Lower leg skin (tissue), 4 donors: ENCODE measurements around the gene COPZ1. TPM values are rescaled to one million over a fixed set of nuclear protein-coding genes. Genes with fewer than 3 reads are reported as not detected.

ENCODE experiments used
- DNase-seq, 2 donors: peaks; one replicate each; pipeline ENCODE4 v3.0.0-alpha.2; 2019; ENCODE audit warnings: low spot score in 2 of 2
- H3K4me3 ChIP-seq: fragments of 200-600 bp; sonication (generic); 2 replicates; pipeline ENCODE4 v1.5.1; 2017; ENCODE audit warnings: mild to moderate bottlenecking, low read depth; ENCODE audit not compliant: poor library complexity, severe bottlenecking
- CTCF ChIP-seq, 3 donors: fragments of 450-650 bp; IDR thresholded peaks; one replicate each; pipeline ENCODE4 v1.5.1; 2016; ENCODE audit warnings: antibody characterized with exemption in 3 of 3, mild to moderate bottlenecking in 3 of 3, moderate library complexity in 2 of 3
- POLR2A ChIP-seq, 2 donors: fragments of 450-650 bp; IDR thresholded peaks; one replicate each; pipeline ENCODE4 v1.6.1; 2016 to 2017; ENCODE audit warnings: antibody characterized with exemption in 2 of 2, mild to moderate bottlenecking in 1 of 2, moderate library complexity in 1 of 2
- whole genome bisulfite sequencing, 2 donors: methylation state at CpG; one replicate each; pipeline ENCODE4 v1.1.5; 2018; 5-methylcytosine and 5-hydroxymethylcytosine counted together
- intact Hi-C: fragments of 100-400 bp; cut with DNase I; formaldehyde crosslinking; loops from one replicate; pipeline ENCODE4 v1.15.0; 2023; ENCODE audit warnings: low total_unique reads
- total RNA-seq, 4 donors: library from RNA; depleted of rRNA; stranded (reverse); fragments of >200 nt; gene quantifications; one replicate each; pipeline ENCODE4 v1.1.0, GENCODE V29; 2016

COPZ1 gene
- total RNA-seq, 4 donors from 2014 or later, result 55.6 to 86.5 (median 69.4) TPM

- TF ChIP-seq CTCF (IDR thresholded peaks at IDR 0.05) (no peak), POLR2A (IDR thresholded peaks at IDR 0.05) (no peak)
These were observed 13.9 kb downstream of the COPZ1 start for GRCh38 chr12:54338698-54339296.

GRCh38 chr12:54340846-54341245 lies 15.9 kb downstream of the COPZ1 start:
- no peak overlapping the region for H3K4me3 ChIP-seq
- DNase-seq, result no peak
- intact Hi-C loops, result no loop called here
- WGBS, 2 donors, result 93 to 95% methylated on average over 7 of the region's 7 CpGs
- TF ChIP-seq POLR2A (IDR thresholded peaks at IDR 0.05), result no peak
- no peak for TF ChIP-seq CTCF (IDR thresholded peaks at IDR 0.05)

More at GRCh38 chr12:54338698-54339296, 13.9 kb downstream of the COPZ1 start:
- no peak overlapping the region for H3K4me3 ChIP-seq
- intact Hi-C loops, result no loop called here
- WGBS, 2 donors, result 79 to 87% methylated on average over 4 of the region's 4 CpGs
- no peak for DNase-seq

DNA sequence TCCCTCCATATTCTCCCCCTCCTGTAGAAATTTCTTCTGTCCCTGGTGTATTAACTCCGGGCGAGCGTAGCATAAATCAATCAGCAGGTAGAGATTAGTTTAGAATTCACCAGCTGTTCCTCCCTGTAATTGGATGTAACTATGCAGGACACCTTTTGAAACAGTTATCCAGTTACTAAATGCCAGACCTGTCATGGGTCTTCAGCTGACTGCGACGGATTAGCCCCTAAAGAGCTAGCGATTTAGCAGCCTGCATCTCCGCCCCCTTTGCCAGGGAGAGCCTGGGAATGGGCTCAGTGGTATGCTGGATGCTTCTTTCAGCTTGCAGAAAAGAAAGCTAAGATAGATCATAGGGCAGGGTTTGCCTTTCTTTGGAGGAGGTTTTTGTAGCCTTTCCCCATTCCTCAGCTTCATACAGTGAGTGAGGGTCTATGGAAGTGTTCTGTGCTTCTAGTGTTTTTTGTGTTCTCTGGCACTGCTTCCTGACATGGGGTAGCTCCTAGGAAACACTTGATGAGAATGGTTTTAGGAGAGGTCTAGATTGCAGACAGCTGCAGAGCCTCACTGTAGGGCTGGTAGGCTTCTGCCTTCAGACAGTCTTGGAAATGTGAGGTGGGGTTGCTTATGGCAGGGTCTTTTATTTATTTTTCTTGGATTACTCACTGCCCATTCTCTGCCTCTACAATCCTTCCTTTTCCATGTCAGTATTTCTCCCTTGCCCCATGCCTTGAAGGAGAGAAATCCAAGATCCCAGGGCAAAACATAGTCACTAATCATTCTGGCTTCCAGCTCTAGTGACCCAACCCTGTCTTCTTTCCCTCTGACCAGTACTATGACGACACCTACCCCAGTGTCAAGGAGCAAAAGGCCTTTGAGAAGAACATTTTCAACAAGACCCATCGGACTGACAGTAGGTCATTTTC lies 16.7 kb downstream of the COPZ1 start:
- WGBS, 2 donors, result 78 to 86% methylated on average over 9 of the region's 9 CpGs
- no peak for DNase-seq
- H3K4me3 ChIP-seq, result no peak overlapping the region
- intact Hi-C loops, result no loop called here
- TF ChIP-seq POLR2A (IDR thresholded peaks at IDR 0.05) (no peak), CTCF (IDR thresholded peaks at IDR 0.05) (no peak)

GRCh38 chr12:54349036-54349435 lies 24.1 kb downstream of the COPZ1 start:
- intact Hi-C loops, result no loop called here
- no peak for DNase-seq
- WGBS, 2 donors, result 86 to 88% methylated on average over 4 of the region's 4 CpGs
- no peak overlapping the region for H3K4me3 ChIP-seq
- TF ChIP-seq POLR2A (IDR thresholded peaks at IDR 0.05) (no peak), CTCF (IDR thresholded peaks at IDR 0.05) (no peak)

- TF ChIP-seq POLR2A (IDR thresholded peaks at IDR 0.05) (no peak), CTCF (IDR thresholded peaks at IDR 0.05) (no peak)
- intact Hi-C loops, result no loop called here
These were observed 24.7 kb downstream of the COPZ1 start for GRCh38 chr12:54349679-54350078.

More at GRCh38 chr12:54349679-54350078, 24.7 kb downstream of the COPZ1 start:
- DNase-seq, result no peak
- no peak overlapping the region for H3K4me3 ChIP-seq
